GM12878 (cell line): ENCODE data around the gene FMNL2. TPM values are rescaled to one million over a fixed set of nuclear protein-coding genes. Genes with fewer than 3 reads are reported as not detected.

Source experiments
- ATAC-seq: fragments of 200-7000 bp; cut with Tn5 transposase; 3 replicates; pipeline ENCODE4 v1.9.1; 2020; ENCODE audit warnings: mild to moderate bottlenecking, moderate library complexity
- BruUV-seq: library from RNA; stranded (reverse); fragments of 400-500 nt; replicated peaks from 2 replicates; lab custom pipeline; 2021; lab: Mats Ljungman, UMichigan
- CTCF ChIA-PET: fragments of 300-600 bp; sonication (Branson Sonifier 250); formaldehyde crosslinking; extraction: SDS; loops from one replicate; lab custom pipeline; 2021; ENCODE audit warnings: inconsistent platforms; lab: Yijun Ruan, JAX
- POLR2A ChIA-PET: fragments of 350-600 bp; formaldehyde crosslinking; extraction: SDS; loops from one replicate; lab custom pipeline; 2021; ENCODE audit warnings: inconsistent platforms; lab: Charles Lee
- RAD21 ChIA-PET: fragments of 300-600 bp; sonication (Branson Sonifier 250); formaldehyde crosslinking; loops from one replicate; lab custom pipeline; 2023; ENCODE audit warnings: antibody characterized with exemption; ENCODE audit not compliant: unreplicated experiment; lab: Charles Lee
- SMC1A ChIA-PET: fragments of 300-600 bp; sonication (Branson Sonifier 250); formaldehyde crosslinking; loops from one replicate; lab custom pipeline; 2023; ENCODE audit not compliant: unreplicated experiment, uncharacterized antibody; lab: Charles Lee
- DNase-seq: peaks from one replicate; pipeline ENCODE4 v3.0.0-alpha.2; 2011; ENCODE audit warnings: low read depth, low spot score
- FAIRE-seq: peaks from 3 replicates; lab custom pipeline; 2011; peaks lifted over from hg19 to GRCh38; lab: Jason Lieb, UNC
- H2AFZ ChIP-seq: 2 replicates; pipeline ENCODE4 v1.6.0; 2011; ENCODE audit warnings: low read depth, low read length, control low read depth; ENCODE audit not compliant: control insufficient read depth
- H3K27ac ChIP-seq: 2 replicates; pipeline ENCODE4 v1.5.1; 2011; ENCODE audit warnings: control low read depth; ENCODE audit not compliant: control insufficient read depth, insufficient read depth
- H3K27me3 ChIP-seq, 2 experiments: replicated peaks in 1 of 2; 2 replicates each; pipeline versions ENCODE4 v1.6.0 to v1.6.1; 2011; ENCODE audit warnings: low read length in 1 of 2; ENCODE audit not compliant: control insufficient read depth in 2 of 2, insufficient read depth in 2 of 2
- H3K36me3 ChIP-seq, 2 experiments: 2 replicates each; pipeline ENCODE4 v1.5.1; 2011; ENCODE audit warnings: low read length in 1 of 2; ENCODE audit not compliant: control insufficient read depth in 2 of 2, insufficient read depth in 2 of 2
- H3K4me1 ChIP-seq: 2 replicates; pipeline ENCODE4 v1.6.1; 2011; ENCODE audit warnings: mild to moderate bottlenecking, low read length, moderate library complexity, mixed read lengths; ENCODE audit not compliant: control insufficient read depth, insufficient read depth
- H3K4me2 ChIP-seq: 2 replicates; pipeline ENCODE4 v1.6.0; 2011; ENCODE audit warnings: control low read depth; ENCODE audit not compliant: control insufficient read depth, insufficient read depth
- H3K4me3 ChIP-seq: fragments of 200-600 bp; sonication (generic); 2 replicates; pipeline ENCODE4 v1.5.1; 2016
- H3K79me2 ChIP-seq: 2 replicates; pipeline ENCODE4 v1.6.0; 2011; ENCODE audit warnings: low read length; ENCODE audit not compliant: control insufficient read depth, insufficient read depth
- H3K9ac ChIP-seq: 2 replicates; pipeline ENCODE4 v1.8.0; 2011; ENCODE audit warnings: low read length, control low read depth, mixed read lengths; ENCODE audit not compliant: control insufficient read depth, insufficient read depth
- H3K9me3 ChIP-seq: replicated peaks from 3 replicates; pipeline ENCODE4 v1.5.1; 2011; ENCODE audit warnings: mild to moderate bottlenecking, low read length; ENCODE audit not compliant: control insufficient read depth, insufficient read depth
- H4K20me1 ChIP-seq: 2 replicates; pipeline ENCODE4 v1.6.0; 2011; ENCODE audit not compliant: control insufficient read depth, insufficient read depth
- ASH2L ChIP-seq: fragments of 300-600, 200-600 bp; sonication (generic); IDR thresholded peaks from 2 replicates; pipeline ENCODE4 v1.6.1; 2017; ENCODE audit warnings: low read depth, mild to moderate bottlenecking, borderline replicate concordance
- MTA3 ChIP-seq: IDR thresholded peaks from 2 replicates; pipeline ENCODE4 v1.6.1; 2012; ENCODE audit warnings: low read length, inconsistent platforms, borderline replicate concordance
- NR2F1 ChIP-seq: fragments of 450-650 bp; conservative IDR thresholded peaks from 2 replicates; pipeline ENCODE4 v1.6.1; 2017; ENCODE audit warnings: mild to moderate bottlenecking
- PBX3 ChIP-seq: IDR thresholded peaks from 2 replicates; pipeline ENCODE4 v1.6.1; 2011; ENCODE audit warnings: mild to moderate bottlenecking, low read depth, low read length, moderate library complexity; ENCODE audit not compliant: insufficient replicate concordance
- SRF ChIP-seq, 2 experiments: IDR thresholded peaks; 2 replicates each; pipeline ENCODE4 v1.6.1; 2011; ENCODE audit warnings: low read depth in 2 of 2, low read length in 2 of 2, mild to moderate bottlenecking in 1 of 2, moderate library complexity in 1 of 2
- TBL1XR1 ChIP-seq: IDR thresholded peaks from 2 replicates; pipeline ENCODE4 v1.6.1; 2012; ENCODE audit warnings: low read depth, low read length, improper control_type of control experiment
- WGBS: methylation state at CpG from one replicate; pipeline ENCODE4 v1.1.6; 2016; ENCODE audit warnings: low lambda C conversion rate; ENCODE audit not compliant: insufficient replicate concordance, insufficient coverage; ENCODE audit errors: missing lambda C conversion rate; 5-methylcytosine and 5-hydroxymethylcytosine counted together
- in situ Hi-C: fragments of 300-500 bp; cut with MboI; formaldehyde crosslinking; loops from 9 replicates; pipeline ENCODE4 v1.14.3; 2018; ENCODE audit warnings: mixed read lengths
- intact Hi-C: fragments of 100-400 bp; cut with micrococcal nuclease; formaldehyde crosslinking; loops from one replicate; pipeline ENCODE4 v1.14.2; 2022; ENCODE audit not compliant: unreplicated experiment
- polyA plus RNA-seq, 11 experiments: library from polyadenylated mRNA; depleted of rRNA in 4 of 11; unstranded in 6 of 11; stranded (reverse) in 5 of 11; fragments of >200 nt; fragmentation: Nextera tagmentation in 4 of 11; fragmentation: Illumina TruSeq in 1 of 11; extraction: Ambion mirVana in 4 of 11; extraction: Trizol in 1 of 11; gene quantifications; 1 replicate in 1 of 11; 2 replicates in 10 of 11; pipeline versions ENCODE4 v1.2.1 to v1.2.3, GENCODE V29; 2011 to 2016; ENCODE audit warnings: inconsistent platforms in 2 of 11, missing spikeins in 2 of 11, low read depth in 1 of 11
- total RNA-seq, 4 experiments: library from RNA; depleted of rRNA in 3 of 4; stranded (reverse); fragments of >200 nt in 3 of 4; fragmentation: Illumina TruSeq in 1 of 4; extraction: Trizol in 1 of 4; gene quantifications; 2 replicates each; pipeline versions ENCODE4 v1.2.1 to v1.2.3, GENCODE V29; 2013 to 2021

The FMNL2 gene
- total and polyA plus RNA-seq, 10 of the 15 experiments (the other 5 are each of a cell fraction or from before 2014, with no cell fraction given), result 0.13 to 9.9 (median 0.35) TPM

DNA sequence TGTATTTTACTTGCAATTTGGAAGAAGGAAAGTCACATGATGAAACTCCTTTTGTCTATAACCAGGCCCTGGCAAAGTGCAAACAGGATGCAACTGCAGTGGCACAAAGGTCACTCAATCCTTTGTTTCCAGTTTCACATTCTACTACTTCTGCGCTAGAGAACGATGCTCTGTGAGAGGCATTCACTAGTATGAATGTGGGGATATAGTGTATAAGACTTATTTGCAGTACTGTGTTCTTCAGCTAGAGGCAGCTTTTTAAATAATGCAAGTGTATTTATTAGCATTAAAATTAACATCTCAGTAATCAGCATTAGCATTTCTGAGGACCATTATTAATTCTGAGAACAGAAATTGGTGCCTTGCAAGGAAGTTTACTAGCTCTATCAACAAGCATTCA lies 313.4 kb downstream of the FMNL2 start:
- POLR2A ChIA-PET, result interaction anchor here (0.6 kb wide), 1 partner anchor 13 kb away, joined by 3 read pairs; no protein-coding TSS in a partner anchor
- RAD21 ChIA-PET, result interaction anchor here (1.9 kb wide), 1 partner anchor 13 kb away, joined by 5 read pairs; no protein-coding TSS in a partner anchor
- H3K4me1 ChIP-seq, result no peaks in the 10 kb centered on the region
- in situ Hi-C loops (no loop called here), intact Hi-C loops (no loop called here)
- no peak overlapping the region for H2AFZ ChIP-seq
- no peak for FAIRE-seq
- H4K20me1 ChIP-seq, result no peaks in the 10 kb centered on the region
- WGBS, result 76% methylated on average over 2 of the region's 2 CpGs
- H3K4me2 ChIP-seq, result no peak overlapping the region
- H3K27me3 ChIP-seq, result no peaks in the 10 kb centered on the region
- no peak overlapping the region for H3K4me3 ChIP-seq
- SMC1A ChIA-PET, result interaction anchor here (1.1 to 2.9 kb wide), 5 partner anchors 9 to 459 kb away, joined by 3 to 18 read pairs (median 3); no protein-coding TSS in a partner anchor
- DNase-seq, result no peak
- peaks cover 0 to 8% of the 10 kb centered on the region in 2 experiments; a peak in 2 of 4 replicates for H3K36me3 ChIP-seq
- peak; percentile 54 for ATAC-seq
- CTCF ChIA-PET, result interaction anchor here (0.6 to 4.0 kb wide), 6 partner anchors 11 to 472 kb away, joined by 3 to 33 read pairs (median 4); partner anchors contain the start of gene STAM2
- BruUV-seq, result TSS peak; percentile 41
- TF ChIP-seq NR2F1, result no peak
- TF ChIP-seq ASH2L, result no peak
- no peak for TF ChIP-seq MTA3
- TF ChIP-seq TBL1XR1, result no peak
- no peak for TF ChIP-seq SRF (IDR thresholded peaks at IDR 0.05; ENCODE audit: low read depth in 2 of 2, low read length in 2 of 2)
- TF ChIP-seq PBX3, result no peak
- no peak overlapping the region for H3K27ac ChIP-seq
- no peak overlapping the region for H3K9ac ChIP-seq
- H3K9me3 ChIP-seq, result no peaks in the 10 kb centered on the region
- H3K79me2 ChIP-seq, result no peaks in the 10 kb centered on the region
